GM18873 (cell line): ENCODE results near the gene OR2A2.
"Not testable (repeated sequence)": the region's sequence is repeated elsewhere in the genome, so short reads cannot be mapped to it uniquely, and the experiment has no call there.

ENCODE experiments used
- ATAC-seq: cut with Tn5 transposase; IDR thresholded peaks from one replicate; pipeline ENCODE4 v1.9.1; 2021; ENCODE audit warnings: mild to moderate bottlenecking, moderate library complexity, moderate number of reproducible peaks; ENCODE audit not compliant: unreplicated experiment, low FRiP score

OR2A2 gene

GRCh38 chr7:144109283-144109682 is at the start of gene OR2A2:
TSS of gene OR2A2 (plus strand) at chr7:144109583. CDS start at chr7:144109583, 0 bp downstream.
- ATAC-seq, result no peak

GRCh38 chr7:144063710-144064109 is 45.7 kb upstream of the OR2A2 start:
- no peak for ATAC-seq

- ATAC-seq, result no peak
These were observed 39.9 kb upstream of the OR2A2 start, which contains the start of gene OR2A25 for GRCh38 chr7:144069511-144069910. TSS of gene OR2A25 (plus strand) at chr7:144069811. CDS start at chr7:144074220, 4,409 bp downstream.

- no peak for ATAC-seq
These were observed 39.4 kb upstream of the OR2A2 start for GRCh38 chr7:144069953-144070352.

GRCh38 chr7:144074374-144074773 is 35.0 kb upstream of the OR2A2 start:
- no peak for ATAC-seq

- no peak for ATAC-seq
These were observed 23.4 kb upstream of the OR2A2 start, which contains the start of gene OR2A12 for GRCh38 chr7:144085978-144086377. TSS of gene OR2A12 (plus strand) at chr7:144086278. CDS start at chr7:144095108, 8,830 bp downstream.

- ATAC-seq, result no peak
These were observed 22.7 kb upstream of the OR2A2 start for GRCh38 chr7:144086730-144087129.

GRCh38 chr7:144087230-144087629 is 22.2 kb upstream of the OR2A2 start:
- ATAC-seq, result no peak

- ATAC-seq, result no peak
These were observed 18.7 kb upstream of the OR2A2 start for GRCh38 chr7:144090667-144091066.

GRCh38 chr7:144098776-144099175 is 10.6 kb upstream of the OR2A2 start:
- no peak for ATAC-seq

- ATAC-seq, result no peak
These were observed 8.8 kb upstream of the OR2A2 start for GRCh38 chr7:144100607-144101006.

GRCh38 chr7:144102041-144102440 is 7.3 kb upstream of the OR2A2 start:
- ATAC-seq, result no peak

- ATAC-seq, result no peak
These were observed 4.2 kb upstream of the OR2A2 start for GRCh38 chr7:144105211-144105610.

- no peak for ATAC-seq
These were observed 889 bp downstream of the OR2A2 start for GRCh38 chr7:144110272-144110671.

- no peak for ATAC-seq
These were observed 4.3 kb downstream of the OR2A2 start for GRCh38 chr7:144113651-144114050.

GRCh38 chr7:144118341-144118740 is 9.0 kb downstream of the OR2A2 start:
- no peak for ATAC-seq

- ATAC-seq, result no peak
These were observed 13.5 kb downstream of the OR2A2 start, which contains the start of gene OR2A14 for GRCh38 chr7:144122876-144123275. TSS of gene OR2A14 (plus strand) at chr7:144123176. CDS start at chr7:144129113, 5,937 bp downstream.

GRCh38 chr7:144127714-144128334 is 18.4 kb downstream of the OR2A2 start:
- peak; percentile 97 for ATAC-seq

- ATAC-seq, result not testable (repeated sequence)
These were observed 20.2 kb downstream of the OR2A2 start for GRCh38 chr7:144129601-144130000.

GRCh38 chr7:144130730-144131129 is 21.3 kb downstream of the OR2A2 start:
- no peak for ATAC-seq

GRCh38 chr7:144132262-144132661 is 22.9 kb downstream of the OR2A2 start:
- ATAC-seq, result no peak

- no peak for ATAC-seq
These were observed 23.9 kb downstream of the OR2A2 start for GRCh38 chr7:144133307-144133706.
